Large intestine (tissue), 3 donors: ENCODE data around the gene NCOA7. TPM values are rescaled to one million over a fixed set of nuclear protein-coding genes. Genes with fewer than 3 reads are reported as not detected.

Source experiments
- DNase-seq, 2 donors: peaks; one replicate each; pipeline versions ENCODE4 v3.0.0 to v3.0.0-alpha.2; 2013
- H3K27ac ChIP-seq: one replicate; pipeline ENCODE4 v1.5.1; 2013; ENCODE audit warnings: low read length
- H3K27me3 ChIP-seq: 2 replicates; pipeline ENCODE4 v1.6.1; 2013; ENCODE audit warnings: low read length; ENCODE audit not compliant: control insufficient read depth, insufficient read depth
- H3K36me3 ChIP-seq: 2 replicates; pipeline ENCODE4 v1.6.1; 2013; ENCODE audit warnings: low read length; ENCODE audit not compliant: control insufficient read depth, insufficient read depth
- H3K4me1 ChIP-seq: one replicate; pipeline ENCODE4 v1.6.1; 2013; ENCODE audit warnings: low read length; ENCODE audit not compliant: control insufficient read depth, insufficient read depth
- H3K4me3 ChIP-seq: one replicate; pipeline ENCODE4 v1.5.1; 2013; ENCODE audit warnings: low read length
- H3K9me3 ChIP-seq: one replicate; pipeline ENCODE4 v1.6.1; 2013; ENCODE audit warnings: mild to moderate bottlenecking, low read depth, low read length, moderate library complexity; ENCODE audit not compliant: control insufficient read depth
- WGBS: methylation state at CpG from one replicate; pipeline ENCODE4 v1.1.5; 2013; ENCODE audit warnings: low lambda C conversion rate; ENCODE audit not compliant: insufficient coverage; 5-methylcytosine and 5-hydroxymethylcytosine counted together
- polyA plus RNA-seq: library from polyadenylated mRNA; unstranded; fragments of 120-200 nt; gene quantifications from one replicate; pipeline ENCODE4 v1.2.1, GENCODE V29; 2013

NCOA7 gene
- polyA plus RNA-seq, 1 donor, result 78.7 TPM

- Histone ChIP-seq H3K4me1 (no peaks in the 10 kb centered on the region), H3K9me3 (no peaks in the 10 kb centered on the region), H3K27ac (no peak overlapping the region), H3K4me3 (no peak overlapping the region), H3K36me3 (peaks cover 8% of the 10 kb centered on the region), H3K27me3 (no peaks in the 10 kb centered on the region)
- WGBS, result 89% methylated on average over 3 of the region's 5 CpGs
- DNase-seq, result no peak
Measured at GRCh38 chr6:125868678-125869395, 78.1 kb downstream of the NCOA7 start.

- Histone ChIP-seq H3K36me3 (peaks cover 8% of the 10 kb centered on the region), H3K9me3 (no peaks in the 10 kb centered on the region), H3K27me3 (no peaks in the 10 kb centered on the region), H3K27ac (no peak overlapping the region), H3K4me1 (no peaks in the 10 kb centered on the region), H3K4me3 (no peak overlapping the region)
- DNase-seq, result no peak
- WGBS, result no CpG with 5 or more reads among the region's 6 CpGs
Measured at GRCh38 chr6:125869427-125869826, 78.7 kb downstream of the NCOA7 start.

- H3K9me3 ChIP-seq, result no peaks in the 10 kb centered on the region
- no peak overlapping the region for H3K27ac ChIP-seq
- no peak overlapping the region for H3K4me3 ChIP-seq
- H3K27me3 ChIP-seq, result no peaks in the 10 kb centered on the region
- peaks cover 18% of the 10 kb centered on the region for H3K36me3 ChIP-seq
- no peaks in the 10 kb centered on the region for H3K4me1 ChIP-seq
- no peak for DNase-seq
Measured at GRCh38 chr6:125871365-125871764, 80.6 kb downstream of the NCOA7 start.

- H3K9me3 ChIP-seq, result no peaks in the 10 kb centered on the region
- H3K36me3 ChIP-seq, result peaks cover 22% of the 10 kb centered on the region
- H3K27ac ChIP-seq, result no peak overlapping the region
- no peak overlapping the region for H3K4me3 ChIP-seq
- no peaks in the 10 kb centered on the region for H3K4me1 ChIP-seq
- no peak for DNase-seq
- H3K27me3 ChIP-seq, result no peaks in the 10 kb centered on the region
- 25% methylated on average over 2 of the region's 5 CpGs for WGBS
Measured at GRCh38 chr6:125872259-125872921, 81.6 kb downstream of the NCOA7 start.

GRCh38 chr6:125882243-125882642 is 91.5 kb downstream of the NCOA7 start:
- H3K9me3 ChIP-seq, result no peaks in the 10 kb centered on the region
- H3K27ac ChIP-seq, result no peak overlapping the region
- H3K27me3 ChIP-seq, result no peaks in the 10 kb centered on the region
- WGBS, result 100% methylated on average over 2 of the region's 4 CpGs
- H3K4me3 ChIP-seq, result no peak overlapping the region
- H3K4me1 ChIP-seq, result no peaks in the 10 kb centered on the region
- peaks cover 52% of the 10 kb centered on the region for H3K36me3 ChIP-seq
- no peak for DNase-seq

GRCh38 chr6:125884634-125885371 is 94.0 kb downstream of the NCOA7 start:
- 93% methylated on average over 2 of the region's 6 CpGs for WGBS
- no peaks in the 10 kb centered on the region for H3K27me3 ChIP-seq
- DNase-seq, result no peak
- H3K9me3 ChIP-seq, result no peaks in the 10 kb centered on the region
- no peaks in the 10 kb centered on the region for H3K4me1 ChIP-seq
- H3K36me3 ChIP-seq, result peaks cover 44% of the 10 kb centered on the region
- H3K27ac ChIP-seq, result no peak overlapping the region
- no peak overlapping the region for H3K4me3 ChIP-seq

- no peaks in the 10 kb centered on the region for H3K9me3 ChIP-seq
- H3K4me3 ChIP-seq, result no peak overlapping the region
- peaks cover 45% of the 10 kb centered on the region for H3K36me3 ChIP-seq
- WGBS, result no CpG with 5 or more reads among the region's 1 CpG
- no peak for DNase-seq
- H3K27ac ChIP-seq, result no peak overlapping the region
- no peaks in the 10 kb centered on the region for H3K27me3 ChIP-seq
- H3K4me1 ChIP-seq, result no peaks in the 10 kb centered on the region
Measured at GRCh38 chr6:125886021-125886420, 95.3 kb downstream of the NCOA7 start.

GRCh38 chr6:125886914-125887313 is 96.2 kb downstream of the NCOA7 start:
- Histone ChIP-seq H3K27ac (no peak overlapping the region), H3K4me3 (no peak overlapping the region), H3K36me3 (peaks cover 37% of the 10 kb centered on the region), H3K4me1 (no peaks in the 10 kb centered on the region), H3K27me3 (no peaks in the 10 kb centered on the region), H3K9me3 (no peaks in the 10 kb centered on the region)
- DNase-seq, result no peak
- WGBS, result no CpG with 5 or more reads among the region's 2 CpGs

GRCh38 chr6:125887372-125887771 is 96.6 kb downstream of the NCOA7 start:
- H3K36me3 ChIP-seq, result peaks cover 34% of the 10 kb centered on the region
- no peaks in the 10 kb centered on the region for H3K27me3 ChIP-seq
- no peaks in the 10 kb centered on the region for H3K4me1 ChIP-seq
- no peak for DNase-seq
- H3K9me3 ChIP-seq, result no peaks in the 10 kb centered on the region
- H3K27ac ChIP-seq, result no peak overlapping the region
- no peak overlapping the region for H3K4me3 ChIP-seq

- no peaks in the 10 kb centered on the region for H3K27me3 ChIP-seq
- WGBS, result 83% methylated on average over 4 of the region's 8 CpGs
- no peak overlapping the region for H3K4me3 ChIP-seq
- H3K36me3 ChIP-seq, result peaks cover 30% of the 10 kb centered on the region
- H3K4me1 ChIP-seq, result no peaks in the 10 kb centered on the region
- H3K9me3 ChIP-seq, result no peaks in the 10 kb centered on the region
- no peak for DNase-seq
- H3K27ac ChIP-seq, result no peak overlapping the region
Measured at GRCh38 chr6:125888989-125889656, 98.4 kb downstream of the NCOA7 start.
